GM18907 (cell line): ENCODE data around the gene ZIC2.
"Not testable (repeated sequence)": the region's sequence is repeated elsewhere in the genome, so short reads cannot be mapped to it uniquely, and the experiment has no call there.

ENCODE experiments used
- ATAC-seq: cut with Tn5 transposase; IDR thresholded peaks from one replicate; pipeline ENCODE4 v1.9.1; 2021; ENCODE audit warnings: mild to moderate bottlenecking, moderate library complexity; ENCODE audit not compliant: unreplicated experiment

Gene ZIC2

GRCh38 chr13:99981735-99982035, at the start of gene ZIC2:
Gene ZIC2 (plus strand): TSS chr13:99981784. CDS start chr13:99982065, 281 bp downstream.
- no peak for ATAC-seq

DNA sequence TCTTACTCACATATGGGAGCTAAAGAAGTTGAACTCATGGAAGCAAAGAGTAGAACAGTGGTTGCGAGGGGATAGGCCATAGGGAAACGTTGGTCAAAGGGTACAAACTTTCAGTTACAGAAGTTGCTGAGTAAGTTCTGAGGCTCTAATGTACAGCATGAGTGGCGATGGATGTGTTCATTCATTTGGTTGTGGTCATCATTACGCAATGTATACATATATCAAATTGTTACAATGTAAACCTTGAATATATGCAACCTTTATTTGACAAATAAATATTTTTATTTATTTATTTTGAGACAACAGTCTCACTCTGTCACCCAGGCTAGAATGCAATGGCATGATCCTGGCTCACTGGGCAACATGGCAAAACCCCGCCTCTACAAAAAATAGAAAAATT, 48.7 kb upstream of the ZIC2 start:
- ATAC-seq, result no peak

DNA sequence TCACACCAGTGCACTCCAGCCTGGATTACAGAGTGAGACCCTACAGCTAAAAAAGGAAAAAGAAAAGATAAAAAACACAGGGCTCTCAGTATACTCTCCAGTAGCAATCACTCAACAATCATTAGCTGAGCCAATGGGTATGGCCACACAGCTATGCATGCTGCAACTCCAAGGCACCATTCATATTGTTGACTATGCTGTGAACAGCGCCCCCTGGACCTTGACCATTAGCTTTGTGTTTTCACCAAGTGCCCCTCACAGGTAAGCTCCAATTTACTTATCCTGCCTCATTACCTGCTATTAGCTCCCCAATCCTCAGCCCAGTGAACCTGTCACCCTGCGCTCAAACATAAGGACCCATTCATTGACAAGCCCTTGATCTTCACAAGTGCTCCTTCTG, 45.8 kb upstream of the ZIC2 start:
- ATAC-seq, result no peak

DNA sequence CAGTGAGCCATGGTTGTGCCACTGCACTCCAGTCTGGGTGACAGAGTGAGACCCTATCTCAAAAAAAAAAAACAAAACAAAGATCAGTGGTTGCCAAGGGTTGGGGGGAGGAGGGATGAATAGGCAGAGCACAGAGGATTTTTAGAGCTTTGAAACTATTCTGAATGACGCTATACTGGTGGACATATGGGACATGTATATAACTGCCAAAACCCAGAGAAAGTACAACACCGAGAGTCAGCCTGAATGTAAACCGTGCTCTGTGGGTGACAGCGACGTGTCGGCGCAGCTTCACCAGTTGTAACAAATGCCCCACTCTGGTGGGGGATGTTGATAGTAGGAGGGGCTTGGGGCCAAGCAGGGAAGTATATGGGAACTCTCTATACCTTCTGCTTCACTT, 42.9 kb upstream of the ZIC2 start:
- ATAC-seq, result no peak

DNA sequence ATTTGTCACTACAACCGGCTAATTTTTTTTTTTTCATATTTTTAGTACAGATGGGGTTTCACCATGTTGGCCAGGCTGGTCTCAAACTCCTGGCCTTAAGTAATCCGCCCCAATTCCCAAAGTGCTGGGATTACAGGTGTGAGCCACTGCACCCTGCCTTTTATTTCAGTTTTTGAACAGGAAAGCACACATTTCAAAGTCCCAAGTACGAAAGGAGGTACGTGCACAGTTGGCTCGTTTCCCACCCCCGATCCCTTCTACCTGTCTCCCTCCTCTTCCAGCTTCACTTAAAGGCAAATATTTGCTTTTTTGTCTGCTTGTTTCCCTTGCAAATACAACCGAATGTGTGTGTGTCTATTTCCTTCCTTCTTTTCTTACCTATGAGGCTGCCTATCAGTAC, 40.5 kb upstream of the ZIC2 start:
- no peak for ATAC-seq

DNA sequence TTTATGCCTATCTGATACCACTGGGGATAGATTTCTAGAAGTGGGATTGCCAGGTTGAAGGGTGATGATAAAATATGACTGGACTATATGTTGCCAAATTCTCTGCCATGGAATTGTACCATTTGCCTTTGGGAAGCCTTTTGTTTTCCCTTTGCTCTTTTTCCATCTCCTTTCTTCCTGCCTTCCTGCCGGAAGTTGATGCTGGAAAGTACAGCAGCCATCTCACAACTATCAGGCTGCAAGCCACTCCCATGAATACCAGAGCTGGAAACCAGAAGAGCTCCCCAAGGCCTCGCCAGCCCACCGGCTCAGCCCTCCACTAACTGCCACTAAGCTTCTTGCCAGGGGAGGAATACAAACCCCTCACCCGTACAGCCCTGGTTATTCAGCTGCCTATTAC, 39.7 kb upstream of the ZIC2 start:
- ATAC-seq, result no peak

GRCh38 chr13:99944102-99944501, 37.5 kb upstream of the ZIC2 start:
- no peak for ATAC-seq

- ATAC-seq, result no peak
Observed at GRCh38 chr13:99944606-99945005, 37.0 kb upstream of the ZIC2 start.

- ATAC-seq, result not testable (repeated sequence)
Observed at GRCh38 chr13:99945515-99945914, 36.1 kb upstream of the ZIC2 start.

- ATAC-seq, result no peak
Observed at GRCh38 chr13:99947666-99948065, 33.9 kb upstream of the ZIC2 start.

- no peak for ATAC-seq
Observed at GRCh38 chr13:99948411-99948810, 33.2 kb upstream of the ZIC2 start.

DNA sequence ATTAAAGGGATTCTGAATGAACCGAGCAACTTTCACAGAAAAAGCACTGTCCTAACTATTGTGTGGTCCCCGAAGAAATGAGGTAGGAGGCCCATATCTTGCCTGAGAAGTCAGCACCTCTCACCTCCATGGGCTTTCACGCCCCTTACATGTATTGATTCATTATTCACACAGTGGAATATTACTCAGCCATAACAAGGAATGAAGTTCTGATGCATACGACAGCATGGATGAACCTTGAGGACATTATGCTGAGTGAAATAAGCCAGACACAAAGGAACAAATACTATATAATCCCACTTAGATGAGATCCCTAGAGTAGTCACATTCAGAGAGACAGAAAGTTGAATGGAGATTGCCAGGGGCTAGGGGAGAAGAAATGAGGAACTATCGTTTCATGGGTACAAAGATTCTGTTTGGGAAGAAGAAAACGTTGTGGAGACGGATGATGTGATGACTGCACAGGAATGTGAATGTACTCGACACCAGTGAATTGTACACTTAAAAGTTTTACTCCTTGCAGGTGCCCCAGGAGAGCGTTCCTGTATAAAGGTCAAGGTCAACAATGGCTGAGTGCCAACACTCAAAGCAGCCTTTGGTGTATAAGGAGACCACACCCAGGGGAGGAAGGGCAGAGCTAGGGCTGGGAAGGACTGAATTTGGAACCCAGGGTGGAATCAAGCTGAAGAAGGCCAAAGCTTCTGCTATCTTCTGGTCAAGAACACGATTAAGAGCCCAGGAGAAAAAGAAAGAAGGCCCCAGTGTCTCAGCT, 32.5 kb upstream of the ZIC2 start:
- no peak for ATAC-seq

DNA sequence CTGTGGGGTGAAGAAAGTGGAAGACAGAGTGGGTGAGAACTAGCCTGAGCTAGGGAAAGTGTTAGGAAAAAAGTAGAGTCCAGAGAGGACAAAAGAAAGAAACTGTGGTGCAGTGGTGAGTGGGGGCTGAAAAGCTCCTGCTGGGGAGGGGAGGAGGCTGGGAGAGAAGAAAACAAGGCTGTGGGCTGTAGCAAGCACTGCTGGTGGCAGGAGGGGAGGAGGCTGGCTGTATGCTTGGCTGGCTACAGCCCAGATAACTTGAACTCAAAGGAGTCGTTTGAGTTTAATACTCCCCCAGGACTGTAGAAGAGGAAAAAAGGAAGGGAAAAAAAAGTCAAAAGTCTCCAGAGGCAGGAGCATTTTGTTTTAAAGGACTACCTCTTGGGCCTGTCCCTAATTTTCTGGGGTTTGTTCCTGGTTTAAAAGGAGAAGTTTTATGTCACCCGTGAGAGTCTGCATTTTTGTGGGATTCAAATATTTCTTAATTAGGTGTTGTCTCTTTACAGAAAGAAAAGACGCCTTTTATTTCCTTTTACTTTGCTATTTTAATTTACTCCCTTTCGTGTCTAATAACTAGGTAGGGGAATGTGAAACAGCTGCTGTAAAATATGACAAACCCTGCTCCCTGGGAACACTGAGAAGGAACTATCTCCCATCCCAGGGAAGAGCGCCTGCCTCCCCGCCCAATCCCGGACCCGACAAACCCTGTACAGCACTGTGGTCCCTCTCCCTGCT, 31.7 kb upstream of the ZIC2 start:
- ATAC-seq, result no peak

DNA sequence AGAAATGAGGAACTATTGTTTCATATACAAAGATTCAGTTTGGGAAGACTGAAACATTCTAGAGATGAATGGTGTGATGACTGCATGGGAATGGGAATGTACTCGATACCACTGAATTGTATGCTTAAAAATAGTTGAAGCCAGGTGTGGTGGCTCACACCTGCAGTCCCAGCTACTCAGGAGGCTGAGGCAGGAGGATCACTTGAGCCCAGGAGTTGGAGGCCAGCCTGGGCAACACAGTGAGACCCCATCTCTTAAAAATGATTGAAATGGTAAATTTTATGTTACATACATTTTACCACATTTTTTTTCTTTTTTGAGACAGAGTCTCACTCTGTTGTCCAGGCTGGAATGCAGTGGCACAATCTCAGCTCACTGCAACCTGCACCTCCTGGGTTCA, 29.9 kb upstream of the ZIC2 start:
- ATAC-seq, result not testable (repeated sequence)

DNA sequence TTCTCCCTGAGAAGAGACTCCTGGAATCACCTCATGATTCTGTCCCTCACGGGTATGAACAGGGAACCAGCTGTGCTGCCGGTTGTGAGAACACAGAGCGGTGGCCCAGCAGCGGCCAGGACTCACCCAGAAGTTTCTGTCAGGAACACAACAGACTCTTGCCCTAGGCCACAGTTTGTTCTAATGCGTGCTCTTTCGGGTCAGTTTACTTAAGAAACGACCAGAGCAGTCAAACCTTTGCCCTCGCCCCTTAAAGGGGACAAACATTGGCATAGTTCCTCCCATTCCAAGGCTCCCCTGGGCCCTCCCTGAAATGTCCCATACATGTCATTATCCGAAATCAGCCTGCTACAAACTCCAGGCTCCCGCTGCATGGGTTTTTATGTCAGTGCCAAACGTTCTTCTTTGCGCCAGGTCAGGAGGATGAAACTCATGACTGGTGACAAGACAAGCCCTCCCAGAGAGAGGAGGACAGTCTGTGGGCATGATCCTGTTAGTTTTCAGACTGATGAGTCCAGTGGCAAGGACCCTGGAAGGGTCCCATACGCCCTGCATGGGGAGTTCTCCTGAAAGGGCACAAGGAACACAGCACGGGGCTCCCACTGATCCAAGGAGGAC, 28.3 kb upstream of the ZIC2 start:
- no peak for ATAC-seq

- no peak for ATAC-seq
Observed at GRCh38 chr13:99955107-99955746, 26.4 kb upstream of the ZIC2 start.

DNA sequence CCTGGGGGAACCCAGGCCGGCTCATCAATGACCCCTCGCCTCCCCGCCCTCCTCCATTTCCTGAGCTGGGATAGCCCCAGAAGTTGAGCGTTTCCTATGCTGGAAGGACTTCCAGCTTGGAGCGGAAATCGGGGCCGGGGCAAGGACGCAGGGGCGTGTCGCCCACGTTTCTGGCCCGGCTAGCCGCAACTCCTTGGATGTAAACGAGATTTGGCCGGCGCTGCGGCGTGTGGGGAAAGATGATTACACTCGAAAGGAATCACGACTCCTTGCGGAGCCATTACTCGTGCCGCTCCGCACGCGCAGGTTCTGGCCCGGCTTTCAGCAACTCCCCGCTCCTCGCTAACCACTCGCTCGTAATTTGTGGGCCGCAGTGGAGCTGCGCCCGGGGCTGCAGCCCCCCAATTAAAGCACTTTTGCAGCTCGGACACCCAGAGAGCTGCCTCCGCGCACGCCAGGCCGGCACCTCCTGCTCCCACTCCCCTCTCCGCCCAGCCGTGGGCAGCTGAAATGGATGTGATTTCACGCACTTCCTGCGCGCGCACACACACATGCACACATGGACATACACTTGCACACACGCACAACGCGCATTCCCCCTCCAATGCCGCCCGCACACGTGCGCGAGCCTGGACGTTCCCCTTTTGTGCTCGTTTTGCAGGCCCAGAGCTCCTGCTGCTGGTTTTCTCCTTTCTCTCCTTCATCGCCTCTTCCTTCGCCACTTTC, 25.7 kb upstream of the ZIC2 start:
- ATAC-seq, result no peak

- no peak for ATAC-seq
Observed at GRCh38 chr13:99956473-99957349, 24.9 kb upstream of the ZIC2 start.

DNA sequence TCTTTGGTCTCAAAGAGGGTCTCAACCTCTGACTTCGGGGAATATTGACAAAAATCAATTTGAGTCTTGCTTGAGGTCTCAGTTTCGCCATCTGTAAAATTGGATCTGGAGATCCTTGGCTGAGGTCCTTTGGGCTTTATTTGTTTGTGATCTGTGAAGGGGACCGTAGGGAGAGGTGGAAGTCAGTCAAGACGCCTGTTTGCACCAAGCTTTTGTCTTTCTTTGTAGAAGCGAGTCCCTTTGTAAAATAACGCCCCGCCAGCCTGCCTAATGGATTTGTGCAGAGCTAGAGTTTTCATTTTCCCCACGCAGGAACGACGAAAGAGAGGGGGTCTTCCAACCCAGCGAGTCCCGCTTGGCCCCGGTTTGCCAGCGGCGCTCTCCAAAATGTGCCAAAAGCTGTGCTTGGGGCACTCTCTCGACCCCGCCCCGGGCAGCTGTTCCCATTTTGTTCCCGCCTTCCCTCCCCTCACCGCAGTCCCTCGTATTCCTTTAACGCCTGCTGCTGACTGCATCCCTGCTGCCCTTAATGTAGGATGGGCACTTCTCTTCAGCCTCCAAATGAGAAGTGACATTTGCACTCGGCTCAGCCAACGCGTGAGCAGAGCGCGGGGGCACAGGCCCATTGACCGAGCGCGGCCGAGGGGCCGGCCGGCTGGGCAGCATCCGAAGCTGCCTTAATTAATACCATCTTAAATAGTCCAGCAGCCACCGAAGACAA, 23.0 kb upstream of the ZIC2 start:
- ATAC-seq, result no peak
